Measurements from ENCODE around the gene PEA15.

Gene PEA15

GRCh38 chr1:160211046-160211790 is 6.0 kb downstream of the PEA15 start:
- TF ChIP-seq, protein P1, sequence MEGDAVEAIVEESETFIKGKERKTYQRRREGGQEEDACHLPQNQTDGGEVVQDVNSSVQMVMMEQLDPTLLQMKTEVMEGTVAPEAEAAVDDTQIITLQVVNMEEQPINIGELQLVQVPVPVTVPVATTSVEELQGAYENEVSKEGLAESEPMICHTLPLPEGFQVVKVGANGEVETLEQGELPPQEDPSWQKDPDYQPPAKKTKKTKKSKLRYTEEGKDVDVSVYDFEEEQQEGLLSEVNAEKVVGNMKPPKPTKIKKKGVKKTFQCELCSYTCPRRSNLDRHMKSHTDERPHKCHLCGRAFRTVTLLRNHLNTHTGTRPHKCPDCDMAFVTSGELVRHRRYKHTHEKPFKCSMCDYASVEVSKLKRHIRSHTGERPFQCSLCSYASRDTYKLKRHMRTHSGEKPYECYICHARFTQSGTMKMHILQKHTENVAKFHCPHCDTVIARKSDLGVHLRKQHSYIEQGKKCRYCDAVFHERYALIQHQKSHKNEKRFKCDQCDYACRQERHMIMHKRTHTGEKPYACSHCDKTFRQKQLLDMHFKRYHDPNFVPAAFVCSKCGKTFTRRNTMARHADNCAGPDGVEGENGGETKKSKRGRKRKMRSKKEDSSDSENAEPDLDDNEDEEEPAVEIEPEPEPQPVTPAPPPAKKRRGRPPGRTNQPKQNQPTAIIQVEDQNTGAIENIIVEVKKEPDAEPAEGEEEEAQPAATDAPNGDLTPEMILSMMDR (IDR thresholded peaks at IDR 0.05; ENCODE audit: low read depth, low read length, missing control alignments): no peak
- no peak overlapping the region for H3K4me3 ChIP-seq (replicated peaks; ENCODE audit: low read depth, low read length)
- DNase-seq (ENCODE audit: extremely low read depth, low read depth): no peak

DNA sequence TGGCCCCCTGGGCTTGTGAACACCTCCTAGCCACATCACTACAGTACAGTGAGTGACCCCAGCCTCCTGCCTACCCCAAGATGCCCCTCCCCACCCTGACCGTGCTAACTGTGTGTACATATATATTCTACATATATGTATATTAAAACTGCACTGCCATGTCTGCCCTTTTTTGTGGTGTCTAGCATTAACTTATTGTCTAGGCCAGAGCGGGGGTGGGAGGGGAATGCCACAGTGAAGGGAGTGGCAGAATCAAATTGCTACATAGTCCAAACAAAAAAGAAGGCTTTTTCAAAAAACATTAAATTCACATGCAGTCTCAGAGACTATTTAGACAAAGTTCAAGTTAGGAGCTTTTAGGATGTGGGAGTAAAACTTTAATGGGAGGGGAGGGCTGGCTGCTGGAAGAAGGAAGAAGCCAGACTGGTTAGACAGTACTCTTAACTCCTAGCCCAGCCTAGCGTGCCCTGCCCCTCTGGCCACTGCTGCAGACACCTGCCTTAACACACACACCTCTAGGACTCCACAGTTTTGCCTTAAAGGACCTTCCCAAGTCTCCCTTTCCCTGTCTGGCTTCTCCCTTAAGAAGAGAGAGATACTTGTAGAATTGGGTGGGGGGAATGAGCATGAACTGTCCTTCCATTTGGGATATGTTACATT is 9.4 kb downstream of the PEA15 start:
- H3K4me3 ChIP-seq (replicated peaks; ENCODE audit: low read depth, low read length): no peak overlapping the region
- TF ChIP-seq, protein P1 (IDR thresholded peaks at IDR 0.05; ENCODE audit: low read depth, low read length, missing control alignments): no peak
- no peak for DNase-seq (ENCODE audit: extremely low read depth, low read depth)

GRCh38 chr1:160216301-160216700 is 11.1 kb downstream of the PEA15 start:
- H3K4me3 ChIP-seq (replicated peaks; ENCODE audit: low read depth, low read length): no peak overlapping the region
- TF ChIP-seq, protein P1 (IDR thresholded peaks at IDR 0.05; ENCODE audit: low read depth, low read length, missing control alignments): no peak
- no peak for DNase-seq (ENCODE audit: extremely low read depth, low read depth)

DNA sequence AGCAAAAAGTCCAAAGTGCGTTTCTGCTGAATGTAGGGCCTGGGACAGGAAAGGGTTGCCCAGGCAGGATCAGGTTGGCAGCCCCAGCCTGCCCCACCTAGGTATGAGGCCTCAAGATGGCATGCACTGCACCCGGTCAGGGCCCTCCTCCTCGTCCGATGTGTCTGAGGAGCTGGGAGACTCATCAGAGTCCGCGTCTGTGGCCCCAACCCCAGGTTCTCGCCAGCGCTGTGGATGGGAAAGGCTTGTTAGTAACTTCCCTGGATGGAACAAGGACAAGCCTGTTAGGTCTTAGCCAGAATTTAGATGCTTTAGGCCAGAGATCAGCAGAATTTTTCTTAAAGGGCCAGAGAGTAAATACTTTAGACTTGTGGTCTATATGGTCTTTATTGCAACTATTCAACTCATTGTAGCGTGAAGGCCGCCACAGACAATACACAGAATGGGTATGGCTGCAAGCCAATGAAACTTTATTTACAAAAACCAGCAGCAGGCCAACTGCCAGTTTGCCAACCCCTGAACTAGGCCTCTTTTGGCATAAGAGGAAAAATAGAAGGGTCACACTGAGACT is 12.4 kb downstream of the PEA15 start:
- DNase-seq (ENCODE audit: extremely low read depth, low read depth): no peak
- TF ChIP-seq, protein P1 (IDR thresholded peaks at IDR 0.05; ENCODE audit: low read depth, low read length, missing control alignments): no peak
- no peak overlapping the region for H3K4me3 ChIP-seq (replicated peaks; ENCODE audit: low read depth, low read length)

DNA sequence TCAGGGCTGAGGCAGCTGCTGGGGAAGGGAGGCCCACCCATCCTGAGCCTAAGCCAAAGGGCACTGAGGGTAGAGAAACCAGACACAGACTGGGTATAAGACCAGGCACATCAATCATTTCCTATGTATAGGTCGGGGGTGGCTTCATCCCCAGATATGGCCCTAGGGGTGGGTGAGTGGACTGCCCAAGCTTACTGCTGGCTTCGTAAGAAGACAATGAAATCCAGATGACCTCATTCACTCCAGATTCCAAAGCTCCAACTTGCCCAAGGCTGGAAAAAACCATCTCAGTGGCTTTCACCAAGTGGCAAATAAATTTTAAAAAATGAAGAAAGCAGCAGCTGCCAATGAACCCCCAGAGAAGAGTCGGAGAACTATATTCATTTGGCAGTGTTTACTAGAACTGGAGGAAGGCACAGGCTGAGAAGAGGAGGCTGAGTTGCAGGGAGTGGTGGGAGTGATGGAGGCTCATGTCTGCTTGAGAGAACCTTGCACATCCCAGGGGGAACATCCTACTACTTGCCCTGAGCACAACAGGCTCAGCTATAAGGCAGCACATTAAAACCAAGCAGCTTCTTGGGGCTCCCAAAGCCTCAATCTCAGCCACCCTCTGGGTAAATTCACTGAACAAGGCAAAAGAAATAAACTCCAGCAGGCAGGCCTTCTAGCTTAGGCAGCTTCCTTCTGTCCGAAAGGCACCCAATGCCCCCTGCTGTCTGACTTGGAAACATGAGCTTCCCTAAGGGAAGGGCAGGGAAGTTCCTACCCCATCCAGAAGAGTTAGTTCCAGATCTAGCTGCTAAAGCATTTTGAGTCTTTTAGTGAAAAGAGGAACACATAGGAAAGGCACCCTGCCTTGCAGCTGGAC is 14.1 kb downstream of the PEA15 start:
- DNase-seq (ENCODE audit: extremely low read depth, low read depth): peak; percentile 29
- TF ChIP-seq, protein P1 (IDR thresholded peaks at IDR 0.05; ENCODE audit: low read depth, low read length, missing control alignments): peak; percentile 64
- no peak overlapping the region for H3K4me3 ChIP-seq (replicated peaks; ENCODE audit: low read depth, low read length)

DNA sequence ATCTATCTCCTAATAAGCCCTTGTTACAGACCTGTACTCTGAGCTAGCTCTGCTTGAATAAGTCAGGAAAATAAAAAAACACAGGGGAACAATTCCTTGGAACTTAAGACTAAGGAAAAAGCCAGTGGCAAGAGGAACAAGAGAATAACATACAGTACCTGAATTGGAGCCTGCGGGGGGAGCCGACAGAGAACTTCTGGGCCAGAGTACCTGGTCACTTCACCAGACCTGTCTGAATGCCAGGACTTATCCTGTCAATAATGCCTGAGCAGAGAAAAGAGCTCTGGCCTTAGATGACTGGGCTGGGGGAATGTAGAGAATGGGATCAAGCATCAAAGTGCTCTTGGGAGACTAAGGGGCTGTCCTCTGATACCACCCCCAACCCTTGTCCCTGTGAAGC is 15.1 kb downstream of the PEA15 start:
- DNase-seq (ENCODE audit: extremely low read depth, low read depth): no peak
- H3K4me3 ChIP-seq (replicated peaks; ENCODE audit: low read depth, low read length): no peak overlapping the region
- TF ChIP-seq, protein P1 (IDR thresholded peaks at IDR 0.05; ENCODE audit: low read depth, low read length, missing control alignments): no peak
